Esophagus squamous epithelium (tissue), 4 donors: ENCODE data around the gene SPDYE6.
"Not testable (repeated sequence)": the region's sequence is repeated elsewhere in the genome, so short reads cannot be mapped to it uniquely, and the experiment has no call there.

Experiments
- POLR2A ChIP-seq, 4 donors: fragments of 450-650 bp; IDR thresholded peaks; one replicate each; pipeline ENCODE4 v1.6.1; 2017; ENCODE audit warnings: antibody characterized with exemption in 4 of 4, mild to moderate bottlenecking in 4 of 4, moderate library complexity in 3 of 4
- TF ChIP-seq, protein P1 (sequence below), 6 experiments: fragments of 450-650 bp in 4 of 6; fragments of 200-600 bp in 2 of 6; sonication (generic) in 2 of 6; IDR thresholded peaks; one replicate each; pipeline ENCODE4 v1.5.1; 2016 to 2019; ENCODE audit warnings: antibody characterized with exemption in 6 of 6, mild to moderate bottlenecking in 4 of 6, moderate library complexity in 4 of 6

DNA sequence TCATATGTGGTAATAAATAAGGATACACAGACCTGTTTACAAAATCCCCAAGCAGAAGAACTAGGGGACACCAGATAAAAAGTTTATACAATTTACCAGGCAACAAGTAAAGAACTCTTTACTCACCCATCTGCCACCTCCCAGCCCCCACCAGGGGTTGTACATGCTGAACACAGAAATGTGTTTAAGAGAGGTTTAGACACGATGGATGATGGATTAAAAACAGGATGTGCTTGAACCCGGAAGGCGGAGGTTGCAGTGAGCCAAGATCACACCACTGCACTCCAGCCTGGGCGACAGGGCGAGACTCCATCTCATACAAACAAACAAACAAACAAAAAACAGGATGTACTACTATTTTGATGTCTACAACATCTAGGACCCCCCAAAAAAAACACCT lies 27.4 kb downstream of the SPDYE6 start:
- TF ChIP-seq, protein P1, sequence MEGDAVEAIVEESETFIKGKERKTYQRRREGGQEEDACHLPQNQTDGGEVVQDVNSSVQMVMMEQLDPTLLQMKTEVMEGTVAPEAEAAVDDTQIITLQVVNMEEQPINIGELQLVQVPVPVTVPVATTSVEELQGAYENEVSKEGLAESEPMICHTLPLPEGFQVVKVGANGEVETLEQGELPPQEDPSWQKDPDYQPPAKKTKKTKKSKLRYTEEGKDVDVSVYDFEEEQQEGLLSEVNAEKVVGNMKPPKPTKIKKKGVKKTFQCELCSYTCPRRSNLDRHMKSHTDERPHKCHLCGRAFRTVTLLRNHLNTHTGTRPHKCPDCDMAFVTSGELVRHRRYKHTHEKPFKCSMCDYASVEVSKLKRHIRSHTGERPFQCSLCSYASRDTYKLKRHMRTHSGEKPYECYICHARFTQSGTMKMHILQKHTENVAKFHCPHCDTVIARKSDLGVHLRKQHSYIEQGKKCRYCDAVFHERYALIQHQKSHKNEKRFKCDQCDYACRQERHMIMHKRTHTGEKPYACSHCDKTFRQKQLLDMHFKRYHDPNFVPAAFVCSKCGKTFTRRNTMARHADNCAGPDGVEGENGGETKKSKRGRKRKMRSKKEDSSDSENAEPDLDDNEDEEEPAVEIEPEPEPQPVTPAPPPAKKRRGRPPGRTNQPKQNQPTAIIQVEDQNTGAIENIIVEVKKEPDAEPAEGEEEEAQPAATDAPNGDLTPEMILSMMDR (IDR thresholded peaks at IDR 0.05), result not testable (repeated sequence)
- not testable (repeated sequence) for TF ChIP-seq POLR2A (IDR thresholded peaks at IDR 0.05)
